IPS-20b (cell line): Measurements from ENCODE around the gene HMG20A.

Source experiments
- H3K27ac ChIP-seq: one replicate; pipeline ENCODE4 v1.5.1; 2013; ENCODE audit warnings: low read length
- H3K27me3 ChIP-seq: 2 replicates; pipeline ENCODE4 v1.6.1; 2013; ENCODE audit warnings: mild to moderate bottlenecking, low read length, inconsistent platforms; ENCODE audit not compliant: insufficient read depth
- H3K36me3 ChIP-seq: 2 replicates; pipeline ENCODE4 v1.6.1; 2013; ENCODE audit warnings: low read depth, mild to moderate bottlenecking, inconsistent platforms, low read length, moderate library complexity; ENCODE audit not compliant: insufficient read depth
- H3K4me1 ChIP-seq: 2 replicates; pipeline ENCODE4 v1.6.1; 2013; ENCODE audit warnings: mild to moderate bottlenecking, control low read depth, inconsistent platforms, low read length, moderate library complexity; ENCODE audit not compliant: insufficient read depth
- H3K4me3 ChIP-seq: 2 replicates; pipeline ENCODE4 v1.5.1; 2013; ENCODE audit warnings: mild to moderate bottlenecking, low read length, inconsistent platforms
- H3K9ac ChIP-seq: 2 replicates; pipeline ENCODE4 v1.6.1; 2013; ENCODE audit warnings: low read depth, mild to moderate bottlenecking, inconsistent platforms, low read length, moderate library complexity
- H3K9me3 ChIP-seq: 2 replicates; pipeline ENCODE4 v1.6.1; 2013; ENCODE audit warnings: mild to moderate bottlenecking, low read depth, low read length, inconsistent platforms; ENCODE audit not compliant: insufficient read depth

The HMG20A gene

GRCh38 chr15:77503764-77504163, 83.1 kb downstream of the HMG20A start:
- H3K4me1 ChIP-seq, result peaks cover 19% of the 10 kb centered on the region; the same call in 1 of the 2 replicates
- no peak overlapping the region for H3K4me3 ChIP-seq
- no peaks in the 10 kb centered on the region for H3K9me3 ChIP-seq
- H3K36me3 ChIP-seq, result no peaks in the 10 kb centered on the region
- H3K9ac ChIP-seq, result no peak overlapping the region
- H3K27ac ChIP-seq, result no peak overlapping the region
- H3K27me3 ChIP-seq, result no peaks in the 10 kb centered on the region

GRCh38 chr15:77504306-77504705, 83.6 kb downstream of the HMG20A start:
- Histone ChIP-seq H3K4me3 (no peak overlapping the region), H3K27ac (no peak overlapping the region), H3K4me1 (peaks cover 25% of the 10 kb centered on the region; the same call in 1 of the 2 replicates), H3K9ac (no peak overlapping the region), H3K9me3 (no peaks in the 10 kb centered on the region), H3K27me3 (no peaks in the 10 kb centered on the region), H3K36me3 (no peaks in the 10 kb centered on the region)

- peaks cover 27% of the 10 kb centered on the region; the same call in 1 of the 2 replicates for H3K4me1 ChIP-seq
- no peak overlapping the region for H3K27ac ChIP-seq
- H3K27me3 ChIP-seq, result no peaks in the 10 kb centered on the region
- H3K36me3 ChIP-seq, result no peaks in the 10 kb centered on the region
- no peak overlapping the region for H3K4me3 ChIP-seq
- H3K9me3 ChIP-seq, result no peaks in the 10 kb centered on the region
- no peak overlapping the region for H3K9ac ChIP-seq
Measured at GRCh38 chr15:77504871-77505270, 84.2 kb downstream of the HMG20A start.

- Histone ChIP-seq H3K9ac (no peak overlapping the region), H3K4me3 (no peak overlapping the region), H3K9me3 (no peaks in the 10 kb centered on the region), H3K36me3 (no peaks in the 10 kb centered on the region), H3K4me1 (peaks cover 31% of the 10 kb centered on the region), H3K27me3 (no peaks in the 10 kb centered on the region), H3K27ac (no peak overlapping the region)
Measured at GRCh38 chr15:77505556-77505955, 84.9 kb downstream of the HMG20A start.

GRCh38 chr15:77506311-77507142, 85.8 kb downstream of the HMG20A start:
- H3K9me3 ChIP-seq, result no peaks in the 10 kb centered on the region
- H3K4me3 ChIP-seq, result no peak overlapping the region
- no peaks in the 10 kb centered on the region for H3K36me3 ChIP-seq
- no peak overlapping the region for H3K27ac ChIP-seq
- H3K27me3 ChIP-seq, result no peaks in the 10 kb centered on the region
- no peak overlapping the region for H3K9ac ChIP-seq
- H3K4me1 ChIP-seq, result peaks cover 39% of the 10 kb centered on the region

GRCh38 chr15:77507143-77507897, 86.6 kb downstream of the HMG20A start:
- H3K4me3 ChIP-seq, result no peak overlapping the region
- no peaks in the 10 kb centered on the region for H3K9me3 ChIP-seq
- no peak overlapping the region for H3K27ac ChIP-seq
- H3K27me3 ChIP-seq, result no peaks in the 10 kb centered on the region
- H3K9ac ChIP-seq, result no peak overlapping the region
- H3K4me1 ChIP-seq, result peaks cover 39% of the 10 kb centered on the region
- H3K36me3 ChIP-seq, result no peaks in the 10 kb centered on the region

GRCh38 chr15:77507911-77508310, 87.2 kb downstream of the HMG20A start:
- Histone ChIP-seq H3K36me3 (no peaks in the 10 kb centered on the region), H3K9ac (no peak overlapping the region), H3K4me1 (peaks cover 39% of the 10 kb centered on the region), H3K27me3 (no peaks in the 10 kb centered on the region), H3K27ac (no peak overlapping the region), H3K9me3 (no peaks in the 10 kb centered on the region), H3K4me3 (no peak overlapping the region)

- Histone ChIP-seq H3K9ac (no peak overlapping the region; the same call in 1 of the 2 replicates), H3K27ac (no peak overlapping the region), H3K4me1 (peaks cover 35% of the 10 kb centered on the region)
Measured at GRCh38 chr15:77508541-77509243, 88.0 kb downstream of the HMG20A start.

GRCh38 chr15:77510066-77511057, 89.7 kb downstream of the HMG20A start:
- H3K27ac ChIP-seq, result peak overlapping the region; percentile 77
- H3K27me3 ChIP-seq, result no peaks in the 10 kb centered on the region
- H3K36me3 ChIP-seq, result no peaks in the 10 kb centered on the region
- H3K9me3 ChIP-seq, result no peaks in the 10 kb centered on the region
- peaks cover 35% of the 10 kb centered on the region for H3K4me1 ChIP-seq
- H3K9ac ChIP-seq, result peak overlapping the region; percentile 64; the same call in 1 of the 2 replicates
- H3K4me3 ChIP-seq, result peak overlapping the region; percentile 52

More at GRCh38 chr15:77508541-77509243, 88.0 kb downstream of the HMG20A start:
- no peaks in the 10 kb centered on the region for H3K36me3 ChIP-seq
- H3K9me3 ChIP-seq, result no peaks in the 10 kb centered on the region
- no peak overlapping the region for H3K4me3 ChIP-seq
- no peaks in the 10 kb centered on the region for H3K27me3 ChIP-seq

- no peaks in the 10 kb centered on the region for H3K9me3 ChIP-seq
- no peak overlapping the region for H3K4me3 ChIP-seq
- no peak overlapping the region for H3K27ac ChIP-seq
- H3K27me3 ChIP-seq, result no peaks in the 10 kb centered on the region
- no peak overlapping the region for H3K9ac ChIP-seq
- peaks cover 31% of the 10 kb centered on the region for H3K4me1 ChIP-seq
- no peaks in the 10 kb centered on the region for H3K36me3 ChIP-seq
Measured at GRCh38 chr15:77511869-77512268, 91.2 kb downstream of the HMG20A start.
